ENCODE measurements around the gene DHRSX. TPM values are rescaled to one million over a fixed set of nuclear protein-coding genes. Genes with fewer than 3 reads are reported as not detected.
"Not testable (repeated sequence)": the region's sequence is repeated elsewhere in the genome, so short reads cannot be mapped to it uniquely, and the experiment has no call there.

DHRSX gene
- total RNA-seq, 1 experiment from 2014 or later = 23.9 TPM

- no peaks in the 10 kb centered on the region for H3K4me1 ChIP-seq (replicated peaks)
- no peaks in the 10 kb centered on the region for H3K27me3 ChIP-seq (replicated peaks)
Measured at GRCh38 chrX:2286731-2287130, 214.0 kb downstream of the DHRSX start.

DNA sequence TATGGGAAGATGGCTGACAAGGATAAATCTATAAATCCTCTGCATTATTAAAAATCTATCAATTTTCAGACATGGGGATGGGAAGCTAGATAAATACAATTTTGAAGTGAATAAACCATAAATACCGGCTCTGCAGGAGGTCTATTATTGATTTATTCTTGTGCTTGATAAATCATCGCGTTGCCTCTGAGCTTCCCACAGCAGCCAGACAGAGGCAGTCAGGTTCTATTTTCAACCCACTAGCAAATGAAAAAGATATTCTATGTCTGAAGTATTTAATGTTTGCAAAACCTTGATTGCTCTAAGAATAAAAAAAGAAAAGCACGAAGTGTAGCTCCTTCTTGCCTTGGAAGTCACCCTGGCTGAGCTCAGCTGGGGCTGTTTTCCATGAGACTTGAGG lies 216.2 kb downstream of the DHRSX start:
- DNase-seq (ENCODE audit: low read depth in 1 of 2, low spot score in 2 of 2) = no peak
- Histone ChIP-seq H3K4me1 (replicated peaks) (no peaks in the 10 kb centered on the region), H3K9me3 (replicated peaks) (no peaks in the 10 kb centered on the region), H3K27ac (no peak overlapping the region), H3K4me3 (no peak overlapping the region), H3K27me3 (replicated peaks) (no peaks in the 10 kb centered on the region), H3K36me3 (peaks cover 3% of the 10 kb centered on the region; the same call in 1 of the 2 replicates)

More at GRCh38 chrX:2286731-2287130, 214.0 kb downstream of the DHRSX start:
- Histone ChIP-seq H3K36me3 (peaks cover 6% of the 10 kb centered on the region; the same call in 1 of the 2 replicates), H3K4me3 (no peak overlapping the region), H3K9me3 (replicated peaks) (no peaks in the 10 kb centered on the region), H3K27ac (no peak overlapping the region)
- no peak for DNase-seq (ENCODE audit: low read depth in 1 of 2, low spot score in 2 of 2)

- no peaks in the 10 kb centered on the region for H3K9me3 ChIP-seq (replicated peaks)
- no peaks in the 10 kb centered on the region for H3K27me3 ChIP-seq (replicated peaks)
- no peak overlapping the region for H3K4me3 ChIP-seq
- DNase-seq (ENCODE audit: low read depth in 1 of 2, low spot score in 2 of 2) = no peak
- no peaks in the 10 kb centered on the region for H3K36me3 ChIP-seq
- no peak overlapping the region for H3K27ac ChIP-seq
- no peaks in the 10 kb centered on the region for H3K4me1 ChIP-seq (replicated peaks)
Measured at GRCh38 chrX:2284133-2284532, 216.6 kb downstream of the DHRSX start.

GRCh38 chrX:2283111-2283859 lies 217.5 kb downstream of the DHRSX start:
- no peaks in the 10 kb centered on the region for H3K36me3 ChIP-seq
- no peak overlapping the region for H3K4me3 ChIP-seq
- H3K9me3 ChIP-seq (replicated peaks) = no peaks in the 10 kb centered on the region
- no peaks in the 10 kb centered on the region for H3K27me3 ChIP-seq (replicated peaks)
- DNase-seq (ENCODE audit: low read depth in 1 of 2, low spot score in 2 of 2) = no peak
- no peak overlapping the region for H3K27ac ChIP-seq
- H3K4me1 ChIP-seq (replicated peaks) = no peaks in the 10 kb centered on the region

DNA sequence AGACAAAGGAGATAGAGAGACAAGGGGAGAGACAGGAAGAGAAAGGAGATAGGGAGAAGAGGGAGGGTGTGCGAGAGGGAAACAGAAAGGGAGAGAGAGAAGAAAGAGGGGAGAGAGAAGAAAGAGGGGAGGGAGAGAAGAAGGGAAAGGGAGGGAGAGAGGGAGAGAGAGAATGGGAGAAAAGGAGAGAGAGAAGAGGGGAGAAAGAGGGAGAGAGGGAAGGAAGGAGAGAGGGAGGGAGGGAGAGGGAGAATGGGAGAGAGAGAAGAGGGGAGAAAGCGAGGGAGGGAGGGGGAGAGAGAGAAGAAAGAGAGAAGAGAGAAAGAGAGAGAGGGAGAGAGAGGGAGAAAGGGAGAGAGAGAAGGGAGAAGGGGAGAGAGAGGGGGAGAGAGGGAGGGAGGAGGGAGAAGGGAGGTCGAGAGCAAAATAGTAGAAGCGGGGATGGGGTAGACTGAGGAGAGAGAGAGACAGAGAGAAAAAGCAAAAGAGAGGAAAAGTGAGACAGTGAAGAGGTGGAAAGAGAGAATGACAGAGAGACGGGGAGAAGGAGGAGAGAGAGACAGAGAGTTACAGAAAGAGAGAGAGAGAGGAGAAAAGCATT lies 218.2 kb downstream of the DHRSX start:
- H3K4me1 ChIP-seq (replicated peaks) = no peaks in the 10 kb centered on the region
- H3K36me3 ChIP-seq = no peaks in the 10 kb centered on the region
- H3K4me3 ChIP-seq = no peak overlapping the region
- no peaks in the 10 kb centered on the region for H3K27me3 ChIP-seq (replicated peaks)
- H3K9me3 ChIP-seq (replicated peaks) = no peaks in the 10 kb centered on the region
- no peak for DNase-seq (ENCODE audit: low read depth in 1 of 2, low spot score in 2 of 2)
- no peak overlapping the region for H3K27ac ChIP-seq

DNA sequence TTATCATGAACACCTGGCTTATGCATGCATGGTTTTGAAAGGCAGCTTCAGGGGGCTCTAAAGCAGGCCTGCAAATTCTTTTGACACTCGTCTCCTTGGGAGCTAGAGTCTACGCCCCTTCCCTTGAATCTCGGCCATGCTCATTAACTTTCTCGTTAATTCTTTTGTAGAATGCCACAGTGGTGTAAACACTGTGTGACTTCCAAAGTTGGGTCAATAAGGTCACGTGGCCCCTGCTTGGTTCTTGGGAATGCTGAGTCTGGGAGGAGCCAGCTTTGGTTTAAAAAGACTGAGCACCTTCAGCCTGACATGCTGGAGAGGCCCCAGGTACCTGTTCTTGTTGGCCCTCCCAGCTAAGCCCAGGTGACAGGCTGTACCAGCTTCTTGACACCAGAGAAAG lies 228.4 kb downstream of the DHRSX start:
- no peaks in the 10 kb centered on the region for H3K27me3 ChIP-seq (replicated peaks)
- H3K27ac ChIP-seq = no peak overlapping the region
- H3K36me3 ChIP-seq = no peaks in the 10 kb centered on the region
- H3K4me3 ChIP-seq = no peak overlapping the region
- DNase-seq (ENCODE audit: low read depth in 1 of 2, low spot score in 2 of 2) = no peak
- H3K9me3 ChIP-seq (replicated peaks) = no peaks in the 10 kb centered on the region
- H3K4me1 ChIP-seq (replicated peaks) = no peaks in the 10 kb centered on the region

GRCh38 chrX:2271595-2271994 lies 229.2 kb downstream of the DHRSX start:
- not testable (repeated sequence) for H3K9me3 ChIP-seq (replicated peaks); H3K4me1 ChIP-seq (replicated peaks); H3K4me3 ChIP-seq; H3K27me3 ChIP-seq (replicated peaks); DNase-seq (ENCODE audit: low read depth in 1 of 2, low spot score in 2 of 2); H3K36me3 ChIP-seq; H3K27ac ChIP-seq

- H3K27ac ChIP-seq; H3K4me1 ChIP-seq (replicated peaks); DNase-seq (ENCODE audit: low read depth in 1 of 2, low spot score in 2 of 2); H3K36me3 ChIP-seq; H3K4me3 ChIP-seq; H3K27me3 ChIP-seq (replicated peaks); H3K9me3 ChIP-seq (replicated peaks): not testable (repeated sequence)
Measured at GRCh38 chrX:2270783-2271182, 230.0 kb downstream of the DHRSX start.

DNA sequence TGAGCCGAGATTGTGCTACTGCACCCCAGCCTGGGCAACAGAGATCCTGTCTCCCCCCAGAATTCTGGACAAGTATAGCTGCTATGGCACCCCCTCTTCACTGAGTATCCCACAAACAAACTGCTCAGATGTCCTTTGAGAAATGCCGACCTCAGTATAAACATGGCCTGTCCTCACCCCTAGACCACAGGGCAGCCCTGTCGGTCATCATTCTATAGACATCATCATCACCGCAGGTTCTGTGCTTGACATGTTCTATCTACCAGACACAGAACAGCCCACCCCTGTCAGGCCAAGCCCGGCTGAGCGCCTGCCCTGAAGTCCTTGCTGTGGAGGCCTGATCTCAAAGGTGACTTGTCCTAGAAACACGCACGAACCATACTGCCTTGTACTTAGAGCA lies 232.9 kb downstream of the DHRSX start:
- no peaks in the 10 kb centered on the region for H3K4me1 ChIP-seq (replicated peaks)
- no peak for DNase-seq (ENCODE audit: low read depth in 1 of 2, low spot score in 2 of 2)
- H3K27me3 ChIP-seq (replicated peaks) = no peaks in the 10 kb centered on the region
- H3K36me3 ChIP-seq = no peaks in the 10 kb centered on the region
- H3K27ac ChIP-seq = no peak overlapping the region
- H3K9me3 ChIP-seq (replicated peaks) = no peaks in the 10 kb centered on the region
- no peak overlapping the region for H3K4me3 ChIP-seq

DNA sequence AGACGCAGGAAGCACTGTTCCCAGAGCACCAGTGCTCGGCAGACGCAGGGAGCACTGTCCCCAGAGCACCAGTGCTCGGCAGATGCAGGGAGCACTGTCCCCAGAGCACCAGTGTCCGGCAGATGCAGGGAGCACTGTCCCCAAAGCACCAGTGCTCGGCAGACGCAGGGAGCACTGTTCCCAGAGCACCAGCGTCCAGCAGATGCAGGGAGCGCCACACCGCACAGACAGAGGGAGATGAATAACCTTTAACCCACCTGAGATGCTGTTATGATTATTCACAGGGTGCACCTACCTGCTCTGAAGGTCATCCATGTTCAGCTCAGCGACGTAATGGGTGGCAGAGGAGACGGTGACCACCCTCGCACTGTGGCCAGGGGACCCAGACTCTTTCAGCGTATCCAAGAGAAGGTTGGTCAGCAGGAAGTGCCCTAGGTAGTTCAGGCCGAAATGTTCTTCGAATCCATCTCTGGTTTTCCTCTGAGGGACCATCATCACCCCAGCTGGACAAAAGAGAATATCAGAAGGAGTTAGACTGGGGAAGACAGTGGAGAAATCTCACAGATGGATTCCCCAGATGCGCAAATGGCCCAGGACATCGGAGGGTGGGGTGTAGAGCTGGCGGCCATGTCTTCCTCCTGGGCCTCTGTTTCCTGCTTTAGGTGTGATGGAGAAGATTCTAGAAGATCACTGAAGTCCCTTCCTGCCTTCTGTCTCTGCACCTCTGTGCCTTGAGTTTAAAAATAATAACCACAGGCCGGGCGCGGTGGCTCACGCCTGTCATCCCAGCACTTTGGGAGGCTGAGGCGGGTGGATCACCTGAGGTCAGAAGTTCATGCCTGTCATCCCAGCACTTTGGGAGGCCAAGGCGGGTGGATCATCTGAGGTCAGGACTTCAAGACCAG lies 234.1 kb downstream of the DHRSX start:
- H3K4me3 ChIP-seq = no peak overlapping the region
- H3K27ac ChIP-seq = no peak overlapping the region
- no peaks in the 10 kb centered on the region for H3K9me3 ChIP-seq (replicated peaks)
- no peak for DNase-seq (ENCODE audit: low read depth in 1 of 2, low spot score in 2 of 2)
- H3K4me1 ChIP-seq (replicated peaks) = no peaks in the 10 kb centered on the region
- H3K27me3 ChIP-seq (replicated peaks) = no peaks in the 10 kb centered on the region
- no peaks in the 10 kb centered on the region for H3K36me3 ChIP-seq

- not testable (repeated sequence) for DNase-seq (ENCODE audit: low read depth in 1 of 2, low spot score in 2 of 2); H3K36me3 ChIP-seq; H3K27ac ChIP-seq; H3K9me3 ChIP-seq (replicated peaks); H3K27me3 ChIP-seq (replicated peaks); H3K4me3 ChIP-seq; H3K4me1 ChIP-seq (replicated peaks)
Measured at GRCh38 chrX:2265658-2266444, 234.9 kb downstream of the DHRSX start.

GRCh38 chrX:2264179-2265030 lies 236.4 kb downstream of the DHRSX start:
- no peaks in the 10 kb centered on the region for H3K9me3 ChIP-seq (replicated peaks)
- no peak for DNase-seq (ENCODE audit: low read depth in 1 of 2, low spot score in 2 of 2)
- no peaks in the 10 kb centered on the region for H3K27me3 ChIP-seq (replicated peaks)

GRCh38 chrX:2263203-2263602 lies 237.6 kb downstream of the DHRSX start:
- Histone ChIP-seq H3K27me3 (replicated peaks) (no peaks in the 10 kb centered on the region), H3K4me3 (no peak overlapping the region), H3K27ac (no peak overlapping the region), H3K36me3 (no peaks in the 10 kb centered on the region), H3K9me3 (replicated peaks) (no peaks in the 10 kb centered on the region), H3K4me1 (replicated peaks) (no peaks in the 10 kb centered on the region)
- DNase-seq (ENCODE audit: low read depth in 1 of 2, low spot score in 2 of 2) = no peak

More at GRCh38 chrX:2264179-2265030, 236.4 kb downstream of the DHRSX start:
- Histone ChIP-seq H3K4me1 (replicated peaks) (no peaks in the 10 kb centered on the region), H3K27ac (no peak overlapping the region), H3K36me3 (no peaks in the 10 kb centered on the region), H3K4me3 (no peak overlapping the region)

Measured in SJSA1 (cell line).